IPS-18c (cell line): ENCODE measurements around the gene CAMK1G.

ENCODE experiments used
- H3K4me3 ChIP-seq: 2 replicates; pipeline ENCODE4 v1.7.0; 2013; ENCODE audit warnings: low read depth, mild to moderate bottlenecking, low read length, moderate library complexity; ENCODE audit not compliant: insufficient read depth
- H3K9me3 ChIP-seq: one replicate; pipeline ENCODE4 v1.6.1; 2013; ENCODE audit warnings: mild to moderate bottlenecking, low read length, moderate library complexity; ENCODE audit not compliant: control insufficient read depth, insufficient read depth

CAMK1G gene

GRCh38 chr1:209589440-209589839 is 5.9 kb downstream of the CAMK1G start:
- Histone ChIP-seq H3K9me3 (no peaks in the 10 kb centered on the region), H3K4me3 (no peak overlapping the region)

DNA sequence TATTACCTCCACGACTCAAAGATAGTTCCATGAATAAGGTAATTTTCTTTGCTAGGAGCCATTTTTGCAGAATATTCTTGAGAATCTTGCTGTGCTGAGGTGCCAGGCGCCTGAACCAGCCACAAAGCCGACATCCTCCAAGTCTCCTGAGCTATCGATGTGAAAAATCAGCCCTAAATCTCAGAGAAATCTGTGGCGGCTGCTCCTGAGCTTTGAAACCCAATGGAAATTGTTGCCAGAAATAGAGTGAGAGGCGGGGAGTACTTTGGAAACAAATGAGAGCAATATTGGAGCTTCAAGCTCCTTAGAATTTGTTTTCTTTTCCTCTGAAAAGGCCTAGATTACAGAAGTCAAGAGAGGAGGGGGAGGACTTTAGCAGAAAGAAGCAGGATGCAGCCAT is 6.3 kb downstream of the CAMK1G start:
- Histone ChIP-seq H3K4me3 (no peak overlapping the region), H3K9me3 (no peaks in the 10 kb centered on the region)

- H3K4me3 ChIP-seq, result no peak overlapping the region
- H3K9me3 ChIP-seq, result no peaks in the 10 kb centered on the region
Observed at GRCh38 chr1:209590405-209590804, 6.9 kb downstream of the CAMK1G start.

- Histone ChIP-seq H3K4me3 (no peak overlapping the region), H3K9me3 (no peaks in the 10 kb centered on the region)
Observed at GRCh38 chr1:209593747-209594146, 10.2 kb downstream of the CAMK1G start.

- no peak overlapping the region for H3K4me3 ChIP-seq
- no peaks in the 10 kb centered on the region for H3K9me3 ChIP-seq
Observed at GRCh38 chr1:209594440-209594839, 10.9 kb downstream of the CAMK1G start.

DNA sequence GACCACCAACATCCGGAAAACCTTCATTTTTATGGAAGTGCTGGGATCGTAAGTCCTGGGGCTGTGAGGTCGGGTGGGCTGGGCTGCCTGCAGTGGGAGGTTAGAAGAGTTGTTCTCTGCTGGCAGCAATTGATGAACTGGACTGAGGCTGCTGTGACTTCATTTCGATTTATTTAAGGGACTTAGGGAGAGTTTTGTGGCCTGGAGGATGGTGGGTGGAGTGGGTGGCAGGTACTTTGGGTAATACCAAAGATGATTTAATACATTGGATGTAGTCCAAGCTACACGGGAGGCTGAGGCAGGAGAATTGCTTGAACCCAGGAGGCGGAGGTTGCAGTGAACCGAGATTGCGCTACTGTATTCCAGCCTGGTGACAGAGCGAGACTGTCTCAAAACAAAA is 11.5 kb downstream of the CAMK1G start:
- Histone ChIP-seq H3K9me3 (no peaks in the 10 kb centered on the region), H3K4me3 (no peak overlapping the region)

DNA sequence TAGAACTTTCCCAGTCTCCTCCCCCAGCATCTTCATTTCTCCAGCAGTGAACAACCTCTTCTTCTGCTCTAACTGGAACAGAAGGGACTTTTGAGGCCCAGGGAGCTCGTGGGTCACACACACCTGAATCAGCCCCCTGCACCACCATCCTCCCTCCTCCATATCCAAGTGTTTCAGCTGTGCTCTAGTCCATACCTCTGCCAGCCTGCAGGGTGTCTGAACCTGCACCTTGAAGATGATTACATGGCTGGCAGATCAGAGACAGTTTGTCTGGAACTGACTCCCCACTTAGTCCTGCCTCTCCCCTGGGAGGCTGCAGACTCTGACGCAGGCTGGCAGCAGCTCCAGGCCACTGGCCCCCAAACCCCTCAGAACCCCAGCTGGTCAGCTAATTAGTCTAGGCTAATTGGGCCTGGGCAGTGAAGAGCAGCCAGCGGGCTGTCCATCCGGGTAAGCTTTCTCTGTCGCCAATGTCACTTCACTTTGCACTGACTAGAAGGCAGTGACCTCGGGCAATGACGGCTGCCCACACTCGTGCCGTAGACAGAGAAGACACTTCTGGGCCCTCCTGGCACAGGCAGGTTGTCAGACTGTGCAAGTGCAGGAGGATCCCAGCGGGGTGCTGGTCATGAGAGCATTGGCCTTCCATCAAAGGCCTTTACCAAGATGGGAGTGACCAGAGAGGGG is 12.2 kb downstream of the CAMK1G start:
- H3K9me3 ChIP-seq, result no peaks in the 10 kb centered on the region
- no peak overlapping the region for H3K4me3 ChIP-seq

- no peaks in the 10 kb centered on the region for H3K9me3 ChIP-seq
- H3K4me3 ChIP-seq, result no peak overlapping the region
Observed at GRCh38 chr1:209597499-209597898, 14.0 kb downstream of the CAMK1G start.

- H3K4me3 ChIP-seq, result no peak overlapping the region
Observed at GRCh38 chr1:209598227-209598626, 14.7 kb downstream of the CAMK1G start.

GRCh38 chr1:209600541-209600940 is 17.0 kb downstream of the CAMK1G start:
- H3K9me3 ChIP-seq, result no peaks in the 10 kb centered on the region
- no peak overlapping the region for H3K4me3 ChIP-seq

More at GRCh38 chr1:209598227-209598626, 14.7 kb downstream of the CAMK1G start:
- H3K9me3 ChIP-seq, result no peaks in the 10 kb centered on the region

DNA sequence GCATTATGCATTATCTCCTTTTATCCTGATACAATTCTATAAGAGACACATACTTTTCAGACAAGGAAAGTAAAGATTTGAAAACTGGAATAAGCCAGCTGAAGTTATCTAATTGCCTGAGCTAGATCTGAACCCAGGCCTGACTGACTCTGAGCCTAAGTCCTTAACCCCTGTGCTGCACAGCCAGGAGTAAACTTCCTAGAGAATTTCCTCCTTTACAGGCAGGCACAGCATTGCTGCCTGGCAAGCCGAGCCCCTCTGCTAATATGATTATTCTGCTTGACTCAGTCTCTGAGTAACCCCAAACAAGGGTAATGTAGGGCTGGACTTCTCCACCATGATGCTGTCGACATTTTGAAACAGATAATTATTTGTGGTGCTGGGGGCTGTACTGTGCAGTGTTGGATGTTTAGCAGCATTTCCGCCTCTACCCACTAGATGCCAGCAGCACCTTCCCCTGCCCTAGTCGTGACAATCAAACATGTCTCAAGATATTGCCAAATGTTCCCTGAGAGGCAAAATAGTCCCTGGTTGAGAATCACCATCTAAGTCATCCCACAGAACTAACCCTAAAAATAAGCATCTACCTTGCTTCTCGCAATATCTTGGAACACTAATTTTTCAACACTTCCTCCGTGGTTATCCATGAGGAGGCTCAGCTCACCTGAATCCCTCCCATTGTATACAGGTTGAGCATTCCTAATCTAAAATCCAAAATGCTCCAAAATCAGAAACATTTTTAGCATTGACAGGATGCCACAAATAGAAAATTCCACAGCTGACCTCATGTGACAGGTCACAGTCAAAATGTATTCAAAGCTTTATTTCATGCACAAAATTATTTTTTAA is 18.5 kb downstream of the CAMK1G start:
- Histone ChIP-seq H3K4me3 (no peak overlapping the region), H3K9me3 (peaks cover 2% of the 10 kb centered on the region)

- peaks cover 2% of the 10 kb centered on the region for H3K9me3 ChIP-seq
- no peak overlapping the region for H3K4me3 ChIP-seq
Observed at GRCh38 chr1:209603877-209604276, 20.4 kb downstream of the CAMK1G start.

- Histone ChIP-seq H3K4me3 (no peak overlapping the region), H3K9me3 (peaks cover 2% of the 10 kb centered on the region)
Observed at GRCh38 chr1:209607102-209607794, 23.7 kb downstream of the CAMK1G start.

DNA sequence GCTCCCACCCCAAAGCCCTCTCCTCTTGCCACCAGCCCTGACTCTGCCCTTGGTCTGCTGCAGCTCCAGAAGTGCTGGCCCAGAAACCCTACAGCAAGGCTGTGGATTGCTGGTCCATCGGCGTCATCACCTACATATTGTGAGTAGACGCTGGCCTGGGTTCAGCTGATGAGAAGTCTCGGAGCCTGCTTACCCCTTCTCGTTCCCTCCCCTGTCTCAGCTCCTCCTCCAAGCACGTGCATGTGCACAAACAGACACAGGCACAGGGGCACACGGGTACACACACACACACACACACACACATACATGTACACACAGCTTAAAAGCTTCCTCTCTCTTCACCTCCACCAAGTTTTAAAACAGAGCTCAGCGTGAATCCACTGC is 24.3 kb downstream of the CAMK1G start:
- H3K4me3 ChIP-seq, result no peak overlapping the region

GRCh38 chr1:209609041-209609790 is 25.7 kb downstream of the CAMK1G start:
- Histone ChIP-seq H3K4me3 (no peak overlapping the region), H3K9me3 (peaks cover 2% of the 10 kb centered on the region)

More for the DNA sequence above, 24.3 kb downstream of the CAMK1G start:
- H3K9me3 ChIP-seq, result peaks cover 2% of the 10 kb centered on the region

DNA sequence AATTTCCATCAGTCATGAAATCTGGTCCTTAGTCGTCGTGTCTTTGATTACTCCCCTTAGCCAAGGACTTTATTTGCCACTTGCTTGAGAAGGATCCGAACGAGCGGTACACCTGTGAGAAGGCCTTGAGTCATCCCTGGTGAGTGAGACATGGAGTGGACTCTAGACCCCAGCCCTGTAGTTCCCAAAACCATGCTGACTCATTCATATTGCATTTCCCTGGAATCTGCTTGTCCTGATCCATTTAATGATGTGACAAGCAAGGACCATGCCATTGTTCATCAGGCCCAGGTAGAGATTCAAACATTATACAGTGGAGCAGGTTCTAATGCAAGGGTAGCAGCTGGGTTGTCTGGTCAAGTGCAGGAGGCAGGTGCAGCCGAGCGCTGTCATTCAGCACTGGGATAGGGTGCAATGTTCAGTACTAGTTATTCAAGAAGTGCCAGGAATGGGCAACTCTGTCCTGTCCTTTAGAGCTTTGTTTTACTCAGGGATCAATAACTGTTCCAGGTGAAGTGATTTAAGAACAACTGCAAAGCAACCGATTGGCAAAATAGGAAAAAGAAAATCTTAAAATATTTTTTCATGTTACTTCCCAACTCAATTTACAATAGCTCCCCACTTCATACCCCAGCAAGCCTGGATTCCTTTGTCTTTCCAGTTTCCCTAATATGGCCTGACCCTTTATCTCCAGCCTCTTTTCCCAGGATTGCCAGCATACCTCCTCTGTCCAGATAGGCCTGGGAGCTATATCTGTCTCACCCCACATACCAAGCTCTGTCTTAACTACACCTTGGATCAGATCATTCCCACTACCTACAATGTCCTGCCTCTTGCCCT is 26.5 kb downstream of the CAMK1G start:
- no peak overlapping the region for H3K4me3 ChIP-seq
- H3K9me3 ChIP-seq, result peaks cover 2% of the 10 kb centered on the region

DNA sequence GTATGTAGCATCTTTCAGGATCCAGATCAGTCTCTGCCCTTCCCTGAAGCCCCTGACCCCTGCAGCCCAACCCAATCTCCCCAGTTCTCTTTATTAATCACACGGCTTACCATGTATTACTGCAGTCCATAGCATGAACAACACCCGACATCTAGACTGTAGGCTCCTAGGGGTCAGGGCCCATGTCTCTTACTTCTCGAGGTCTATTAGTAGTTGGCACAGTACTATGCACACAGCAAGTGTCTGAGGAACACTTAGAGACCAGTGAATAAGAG is 27.1 kb downstream of the CAMK1G start:
- Histone ChIP-seq H3K4me3 (no peak overlapping the region), H3K9me3 (peaks cover 2% of the 10 kb centered on the region)
